Peyer's patch (tissue), 4 donors: ENCODE data around the gene INPP5A. TPM values are rescaled to one million over a fixed set of nuclear protein-coding genes. Genes with fewer than 3 reads are reported as not detected.

Source experiments
- DNase-seq, 3 donors: peaks; one replicate each; pipeline ENCODE4 v3.0.0-alpha.2; 2017 to 2019
- H3K27ac ChIP-seq, 4 donors: fragments of 200-600 bp; sonication (generic); one replicate each; pipeline ENCODE4 v1.5.1; 2016 to 2019
- H3K27me3 ChIP-seq, 2 donors: fragments of 200-600 bp; sonication (generic); one replicate each; pipeline ENCODE4 v1.5.1; 2019
- H3K36me3 ChIP-seq, 3 donors: fragments of 200-600 bp; sonication (generic); one replicate each; pipeline ENCODE4 v1.5.1; 2016 to 2019
- H3K4me1 ChIP-seq, 4 donors: fragments of 200-600 bp; sonication (generic); one replicate each; pipeline ENCODE4 v1.5.1; 2016 to 2019
- H3K4me3 ChIP-seq, 4 donors: fragments of 200-600 bp; sonication (generic); 1 replicate in 3 of 4; 2 replicates in 1 of 4; pipeline ENCODE4 v1.5.1; 2016 to 2019; ENCODE audit warnings: mild to moderate bottlenecking in 1 of 4
- H3K9me3 ChIP-seq, 4 donors: fragments of 200-600 bp; sonication (generic); one replicate each; pipeline ENCODE4 v1.5.1; 2016 to 2019; ENCODE audit warnings: mild to moderate bottlenecking in 1 of 4
- POLR2A ChIP-seq, 2 donors: fragments of 450-650 bp; IDR thresholded peaks; one replicate each; pipeline ENCODE4 v1.5.1; 2017; ENCODE audit warnings: antibody characterized with exemption in 2 of 2, mild to moderate bottlenecking in 2 of 2, moderate library complexity in 2 of 2
- total RNA-seq, 4 donors: library from RNA; depleted of rRNA; stranded (reverse); fragments of >200 nt; gene quantifications; one replicate each; pipeline ENCODE4 v1.1.0, GENCODE V29; 2016
- TF ChIP-seq, protein P1 (sequence below), 6 experiments: fragments of 450-650 bp in 4 of 6; fragments of 200-600 bp in 2 of 6; sonication (generic) in 1 of 6; IDR thresholded peaks; one replicate each; pipeline ENCODE4 v1.5.1; 2017 to 2019; ENCODE audit warnings: antibody characterized with exemption in 6 of 6, mild to moderate bottlenecking in 3 of 6, moderate library complexity in 1 of 6

INPP5A gene
- total RNA-seq, 4 donors from 2014 or later: 33.8 to 76.4 (median 38.1) TPM

DNA sequence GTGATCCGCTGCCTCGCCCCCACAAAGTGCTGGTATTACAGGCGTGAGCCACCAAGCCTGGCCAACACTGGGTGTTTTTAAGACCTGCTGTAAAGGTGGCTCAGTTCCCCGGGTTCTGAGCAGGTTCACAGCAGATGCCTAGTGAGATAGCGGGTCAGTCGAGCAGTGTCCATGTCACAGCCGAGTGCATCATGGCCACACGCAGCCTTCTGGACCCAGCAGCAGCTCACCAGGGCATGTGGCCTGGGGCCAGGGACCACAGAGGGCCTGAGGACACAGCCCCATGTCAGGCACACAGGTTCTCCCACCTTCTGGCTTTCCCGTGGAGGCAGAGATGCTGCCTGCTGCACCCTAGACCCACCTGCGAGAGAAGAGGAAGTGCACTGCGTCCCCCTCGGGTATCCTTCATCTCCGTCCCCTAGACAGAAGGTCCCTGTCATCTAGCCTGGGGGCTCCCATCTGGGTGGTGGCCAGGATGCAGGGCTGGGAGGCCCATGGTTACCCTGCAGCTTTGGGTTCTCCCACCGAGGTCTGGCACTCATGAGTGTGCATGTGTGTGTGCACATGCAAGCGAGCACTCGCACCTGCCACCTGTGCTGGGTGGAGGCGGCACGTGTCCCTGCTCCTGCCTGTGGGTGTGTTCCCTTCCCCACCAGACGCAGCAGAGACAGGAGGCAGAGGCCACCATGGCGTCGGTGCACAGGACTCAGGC, 149.8 kb downstream of the INPP5A start:
- Histone ChIP-seq H3K4me3 (no peak overlapping the region), H3K36me3 (peaks cover 0 to 16% (median 0%) of the 10 kb centered on the region in 3 donors), H3K27me3 (no peaks in the 10 kb centered on the region), H3K27ac (no peak overlapping the region), H3K4me1 (no peaks in the 10 kb centered on the region), H3K9me3 (no peaks in the 10 kb centered on the region)
- TF ChIP-seq, protein P1, sequence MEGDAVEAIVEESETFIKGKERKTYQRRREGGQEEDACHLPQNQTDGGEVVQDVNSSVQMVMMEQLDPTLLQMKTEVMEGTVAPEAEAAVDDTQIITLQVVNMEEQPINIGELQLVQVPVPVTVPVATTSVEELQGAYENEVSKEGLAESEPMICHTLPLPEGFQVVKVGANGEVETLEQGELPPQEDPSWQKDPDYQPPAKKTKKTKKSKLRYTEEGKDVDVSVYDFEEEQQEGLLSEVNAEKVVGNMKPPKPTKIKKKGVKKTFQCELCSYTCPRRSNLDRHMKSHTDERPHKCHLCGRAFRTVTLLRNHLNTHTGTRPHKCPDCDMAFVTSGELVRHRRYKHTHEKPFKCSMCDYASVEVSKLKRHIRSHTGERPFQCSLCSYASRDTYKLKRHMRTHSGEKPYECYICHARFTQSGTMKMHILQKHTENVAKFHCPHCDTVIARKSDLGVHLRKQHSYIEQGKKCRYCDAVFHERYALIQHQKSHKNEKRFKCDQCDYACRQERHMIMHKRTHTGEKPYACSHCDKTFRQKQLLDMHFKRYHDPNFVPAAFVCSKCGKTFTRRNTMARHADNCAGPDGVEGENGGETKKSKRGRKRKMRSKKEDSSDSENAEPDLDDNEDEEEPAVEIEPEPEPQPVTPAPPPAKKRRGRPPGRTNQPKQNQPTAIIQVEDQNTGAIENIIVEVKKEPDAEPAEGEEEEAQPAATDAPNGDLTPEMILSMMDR (IDR thresholded peaks at IDR 0.05): no peak
- TF ChIP-seq POLR2A (IDR thresholded peaks at IDR 0.05): no peak
- DNase-seq: peak in 2 of 3 donors; percentile 37 to 45

DNA sequence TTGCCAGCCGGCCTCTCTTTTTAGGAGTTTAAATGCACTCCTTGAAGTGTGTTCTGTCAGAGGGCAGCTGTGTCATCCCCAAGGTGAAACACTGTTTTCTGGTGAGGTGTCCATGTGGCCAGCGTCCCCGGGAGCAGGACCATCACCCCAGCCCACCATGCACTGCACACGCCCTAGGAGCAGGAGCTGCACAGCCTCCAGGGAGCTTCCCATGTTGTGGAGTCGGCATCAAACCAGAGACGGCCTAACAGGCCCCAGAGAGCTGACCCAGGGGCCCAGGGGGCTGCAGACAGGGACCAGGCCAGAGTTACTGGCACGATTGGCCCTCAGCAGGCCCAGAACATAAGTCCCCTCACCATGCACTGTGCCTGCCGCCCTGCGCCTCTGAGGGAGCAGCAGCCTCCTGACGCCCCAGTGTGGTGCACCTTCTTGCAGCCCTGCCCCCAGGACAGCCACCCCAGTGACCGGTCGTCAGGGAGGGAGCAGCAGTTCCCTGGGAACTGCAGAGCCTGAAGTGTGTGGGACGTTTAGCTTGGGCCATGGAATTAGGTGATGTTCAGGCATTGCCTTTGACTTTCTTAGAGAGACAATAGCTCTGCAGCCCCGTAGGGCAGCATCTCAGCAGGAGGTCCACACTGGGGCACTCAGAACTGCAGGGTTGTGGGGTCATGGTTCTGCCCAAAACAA, 150.4 kb downstream of the INPP5A start:
- H3K4me3 ChIP-seq: no peak overlapping the region
- H3K36me3 ChIP-seq: peaks cover 0 to 16% (median 0%) of the 10 kb centered on the region in 3 donors
- no peak for TF ChIP-seq POLR2A (IDR thresholded peaks at IDR 0.05)
- TF ChIP-seq, protein P1 (IDR thresholded peaks at IDR 0.05): no peak
- H3K9me3 ChIP-seq: no peaks in the 10 kb centered on the region
- peak in 2 of 3 donors; percentile 18 for DNase-seq
- no peaks in the 10 kb centered on the region for H3K4me1 ChIP-seq
- no peak overlapping the region for H3K27ac ChIP-seq
- no peaks in the 10 kb centered on the region for H3K27me3 ChIP-seq

DNA sequence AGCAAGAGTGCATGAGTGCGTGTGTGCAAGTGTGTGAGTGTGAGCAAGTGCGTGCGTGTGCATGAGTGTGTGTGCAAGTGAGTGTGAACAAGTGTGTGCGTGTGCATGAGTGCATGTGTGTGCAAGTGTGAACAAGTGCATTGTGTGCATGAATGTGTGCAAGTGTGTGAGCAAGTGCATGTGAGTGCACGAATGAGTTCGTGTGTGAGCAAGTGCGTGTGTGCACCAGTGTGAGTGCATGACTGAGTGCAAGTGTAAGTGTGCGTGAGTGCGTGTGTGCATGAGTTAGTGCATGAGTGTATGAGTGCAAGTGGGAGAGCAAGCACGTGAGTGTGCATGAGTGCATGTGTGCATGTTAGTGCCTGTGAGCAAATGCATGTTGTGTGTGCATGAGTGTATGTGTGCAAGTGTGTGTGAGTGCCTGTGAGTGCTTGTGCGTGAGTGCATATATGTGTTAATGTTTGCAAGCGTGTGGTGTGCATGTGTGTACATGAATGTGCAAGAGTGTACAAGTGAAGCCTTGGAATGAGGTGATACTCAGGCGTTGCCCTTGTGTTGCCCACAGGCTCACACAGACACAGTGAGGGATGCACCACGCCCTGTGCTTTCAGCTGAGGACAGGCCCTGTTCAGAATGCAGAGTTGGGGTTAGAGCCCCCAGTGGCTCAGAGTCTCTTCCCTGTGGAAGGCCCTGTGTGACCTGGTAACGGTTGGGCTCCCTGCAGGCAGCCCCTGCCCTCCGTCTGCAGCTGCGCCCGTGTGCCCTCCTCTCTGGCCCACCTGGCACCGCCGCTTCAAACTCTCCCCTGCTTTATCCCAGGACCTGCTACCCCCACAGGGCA, 151.2 kb downstream of the INPP5A start:
- Histone ChIP-seq H3K4me3 (no peak overlapping the region), H3K27ac (no peak overlapping the region), H3K9me3 (no peaks in the 10 kb centered on the region), H3K4me1 (no peaks in the 10 kb centered on the region), H3K27me3 (no peaks in the 10 kb centered on the region), H3K36me3 (peaks cover 0 to 16% (median 0%) of the 10 kb centered on the region in 3 donors)
- peak in 2 of 3 donors; percentile 25 to 34 for DNase-seq
- TF ChIP-seq, protein P1 (IDR thresholded peaks at IDR 0.05): no peak
- no peak for TF ChIP-seq POLR2A (IDR thresholded peaks at IDR 0.05)

DNA sequence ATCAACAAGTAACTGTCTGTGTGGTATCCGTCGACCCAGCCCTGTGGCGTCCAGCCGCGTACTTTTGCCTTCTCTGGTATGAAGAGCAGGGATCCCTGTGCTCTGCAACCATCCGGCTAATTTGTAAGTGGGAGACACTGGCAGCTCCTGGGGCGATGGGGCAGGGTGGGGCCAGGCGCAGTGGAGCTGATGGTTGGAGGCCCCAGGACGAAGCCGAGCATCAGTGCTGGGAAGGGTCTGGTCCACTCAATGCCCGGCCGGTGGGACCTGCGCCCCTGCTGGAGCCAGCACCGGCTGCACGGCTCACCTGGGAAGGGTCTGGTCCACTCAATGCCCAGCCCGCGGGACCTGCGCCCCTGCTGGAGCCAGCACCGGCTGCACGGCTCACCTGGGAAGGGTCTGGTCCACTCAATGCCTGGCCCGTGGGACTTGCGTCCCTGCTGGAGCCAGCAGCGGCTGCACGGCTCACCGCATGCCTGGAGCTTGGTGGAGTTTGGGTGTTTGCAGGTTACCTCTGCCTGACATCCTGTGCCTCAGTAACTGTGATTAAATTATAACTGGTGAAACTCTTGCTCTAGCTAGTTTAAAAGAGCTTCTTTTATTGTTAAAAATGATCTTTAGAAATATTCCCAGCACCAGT, 152.3 kb downstream of the INPP5A start:
- no peaks in the 10 kb centered on the region for H3K27me3 ChIP-seq
- H3K4me1 ChIP-seq: no peaks in the 10 kb centered on the region
- peaks cover 0 to 16% (median 0%) of the 10 kb centered on the region in 3 donors for H3K36me3 ChIP-seq
- DNase-seq: peak in 2 of 3 donors; percentile 31 to 32
- TF ChIP-seq, protein P1 (IDR thresholded peaks at IDR 0.05): no peak
- no peak for TF ChIP-seq POLR2A (IDR thresholded peaks at IDR 0.05)
- no peak overlapping the region for H3K4me3 ChIP-seq
- peaks cover 0 to under 1% (median 0%) of the 10 kb centered on the region in 4 donors for H3K9me3 ChIP-seq
- H3K27ac ChIP-seq: no peak overlapping the region

DNA sequence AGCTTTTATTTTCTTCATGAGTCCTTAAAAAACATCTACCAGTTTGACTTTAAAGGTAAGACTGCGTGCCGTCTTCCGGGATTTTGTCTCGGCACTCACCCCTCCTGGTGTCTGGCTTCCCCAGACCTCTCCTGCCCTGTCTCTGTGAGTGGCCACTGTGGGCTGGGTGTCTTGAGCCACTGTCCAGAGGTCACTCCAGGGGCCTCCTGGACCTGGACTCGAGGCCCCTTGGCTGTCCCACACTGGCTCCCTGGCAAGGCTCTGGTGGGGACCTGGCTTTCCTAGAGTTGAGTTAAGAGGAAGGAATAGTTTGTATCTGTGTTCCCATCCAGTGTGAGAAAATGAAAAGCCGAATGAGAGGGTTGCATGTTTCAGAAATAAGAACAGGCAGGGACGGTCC, 152.8 kb downstream of the INPP5A start:
- TF ChIP-seq, protein P1 (IDR thresholded peaks at IDR 0.05): no peak
- no peak for TF ChIP-seq POLR2A (IDR thresholded peaks at IDR 0.05)
- Histone ChIP-seq H3K9me3 (peaks cover 0 to 6% (median 0%) of the 10 kb centered on the region in 4 donors), H3K4me1 (no peaks in the 10 kb centered on the region), H3K27ac (no peak overlapping the region), H3K36me3 (peaks cover 0 to 16% (median 0%) of the 10 kb centered on the region in 3 donors), H3K4me3 (no peak overlapping the region), H3K27me3 (no peaks in the 10 kb centered on the region)
- peak in 2 of 3 donors; percentile 14 to 37 for DNase-seq
